A673 (cell line): ENCODE results near the gene UGP2. TPM values are rescaled to one million over a fixed set of nuclear protein-coding genes. Genes with fewer than 3 reads are reported as not detected.
"Not testable (repeated sequence)": the region's sequence is repeated elsewhere in the genome, so short reads cannot be mapped to it uniquely, and the experiment has no call there.

Experiments
- BruUV-seq: library from RNA; stranded (reverse); fragments of 400-500 nt; replicated peaks from 2 replicates; lab custom pipeline; 2021; lab: Mats Ljungman, UMichigan
- CTCF ChIA-PET: fragments of 300-600 bp; sonication (Branson Sonifier 250); formaldehyde crosslinking; loops from one replicate; lab custom pipeline; 2022; ENCODE audit warnings: antibody characterized with exemption; lab: Charles Lee
- POLR2A ChIA-PET: fragments of 300-600 bp; sonication (Branson Sonifier 250); formaldehyde crosslinking; loops from one replicate; lab custom pipeline; 2022; ENCODE audit warnings: antibody characterized with exemption; ENCODE audit not compliant: low non-redundant PET; lab: Charles Lee
- DNase-seq: peaks from one replicate; pipeline ENCODE4 v3.0.0-alpha.2; 2015; ENCODE audit warnings: low spot score
- H3K27ac ChIP-seq: fragments of 200-600 bp; sonication (generic); 2 replicates; pipeline ENCODE4 v1.5.1; 2016; ENCODE audit warnings: mixed run types, low read depth, mild to moderate bottlenecking, mixed read lengths, antibody characterized with exemption, low read length; ENCODE audit not compliant: poor library complexity, severe bottlenecking
- H3K27me3 ChIP-seq: fragments of 200-600 bp; sonication (generic); replicated peaks from 2 replicates; pipeline ENCODE4 v1.6.1; 2017; ENCODE audit warnings: mixed run types, low read depth, mild to moderate bottlenecking, mixed read lengths, antibody characterized with exemption, low read length; ENCODE audit not compliant: insufficient read depth, poor library complexity
- H3K36me3 ChIP-seq: fragments of 200-600 bp; sonication (generic); 2 replicates; pipeline ENCODE4 v1.6.1; 2016; ENCODE audit warnings: mixed run types, mild to moderate bottlenecking, mixed read lengths, antibody characterized with exemption, low read length; ENCODE audit not compliant: insufficient read depth, poor library complexity, severe bottlenecking
- H3K4me1 ChIP-seq: fragments of 200-600 bp; sonication (generic); 2 replicates; pipeline ENCODE4 v1.6.1; 2017; ENCODE audit warnings: mixed run types, mild to moderate bottlenecking, mixed read lengths, antibody characterized with exemption, low read length; ENCODE audit not compliant: insufficient read depth, poor library complexity, severe bottlenecking
- H3K4me3 ChIP-seq: fragments of 200-600 bp; sonication (generic); 2 replicates; pipeline ENCODE4 v1.5.1; 2016; ENCODE audit warnings: low read depth, mixed run types, mild to moderate bottlenecking, mixed read lengths, low read length; ENCODE audit not compliant: poor library complexity, severe bottlenecking
- H3K9me3 ChIP-seq: fragments of 200-600 bp; sonication (generic); 2 replicates; pipeline ENCODE4 v1.6.1; 2016; ENCODE audit warnings: mixed run types, low read depth, mild to moderate bottlenecking, mixed read lengths, antibody characterized with exemption, low read length; ENCODE audit not compliant: poor library complexity, severe bottlenecking
- CTCF ChIP-seq: fragments of 300-800, 200-600 bp; sonication (generic); conservative IDR thresholded peaks from 2 replicates; pipeline ENCODE4 v1.5.1; 2017; ENCODE audit warnings: low read depth, mild to moderate bottlenecking, antibody characterized with exemption, low read length, moderate library complexity, mixed read lengths
- EZH2 ChIP-seq: fragments of 200-600 bp; sonication (generic); IDR thresholded peaks from 2 replicates; pipeline ENCODE4 v1.6.1; 2017; ENCODE audit warnings: borderline replicate concordance, low read depth, mild to moderate bottlenecking, mixed read lengths, antibody characterized with exemption, low read length; ENCODE audit not compliant: poor library complexity, severe bottlenecking
- intact Hi-C: fragments of 100-400 bp; cut with micrococcal nuclease; formaldehyde crosslinking; loops from one replicate; pipeline ENCODE4 v1.10.0; 2022; ENCODE audit not compliant: unreplicated experiment
- total RNA-seq: library from RNA; stranded (reverse); gene quantifications from 2 replicates; pipeline ENCODE4 v1.2.3, GENCODE V29; 2021

Gene UGP2
- total RNA-seq, 1 experiment from 2014 or later: 60.3 TPM

- DNase-seq: no peak
- H3K27ac ChIP-seq: no peak overlapping the region
- TF ChIP-seq EZH2 (no peak), CTCF (no peak)
- no peaks in the 10 kb centered on the region for H3K9me3 ChIP-seq
- H3K27me3 ChIP-seq: no peaks in the 10 kb centered on the region
- no peak overlapping the region for H3K4me3 ChIP-seq
- intact Hi-C loops: no loop called here
- H3K36me3 ChIP-seq: no peaks in the 10 kb centered on the region
- no TSS peak for BruUV-seq
- H3K4me1 ChIP-seq: no peaks in the 10 kb centered on the region
- CTCF ChIA-PET: no interaction called here
- POLR2A ChIA-PET: no interaction called here
These were observed 44.9 kb upstream of the UGP2 start for GRCh38 chr2:63796796-63797195.

GRCh38 chr2:63801455-63801854, 40.2 kb upstream of the UGP2 start:
- ChIA-PET CTCF (no interaction called here), POLR2A (no interaction called here)
- Histone ChIP-seq H3K9me3 (no peaks in the 10 kb centered on the region), H3K4me1 (no peaks in the 10 kb centered on the region), H3K4me3 (no peak overlapping the region), H3K27me3 (no peaks in the 10 kb centered on the region), H3K36me3 (no peaks in the 10 kb centered on the region), H3K27ac (no peak overlapping the region)
- no TSS peak for BruUV-seq
- intact Hi-C loops: no loop called here
- no peak for DNase-seq
- no peak for TF ChIP-seq EZH2
- TF ChIP-seq CTCF: no peak

GRCh38 chr2:63805412-63805811, 36.3 kb upstream of the UGP2 start:
- Histone ChIP-seq H3K36me3 (no peaks in the 10 kb centered on the region), H3K27me3 (no peaks in the 10 kb centered on the region), H3K9me3 (no peaks in the 10 kb centered on the region), H3K27ac (no peak overlapping the region), H3K4me1 (no peaks in the 10 kb centered on the region), H3K4me3 (no peak overlapping the region)
- ChIA-PET CTCF (no interaction called here), POLR2A (no interaction called here)
- TF ChIP-seq EZH2 (no peak), CTCF (no peak)
- no TSS peak for BruUV-seq
- DNase-seq: no peak
- intact Hi-C loops: no loop called here

- DNase-seq, BruUV-seq, CTCF ChIA-PET, H3K27me3 ChIP-seq, H3K4me3 ChIP-seq, H3K9me3 ChIP-seq, H3K27ac ChIP-seq, intact Hi-C loops, H3K36me3 ChIP-seq, H3K4me1 ChIP-seq: not testable (repeated sequence)
- POLR2A ChIA-PET: interaction anchor here (0.7 kb wide), 1 partner anchor 127 kb away, joined by 26 read pairs; no protein-coding TSS in a partner anchor
These were observed 33.7 kb upstream of the UGP2 start for GRCh38 chr2:63808036-63808435.

GRCh38 chr2:63808911-63809310, 32.8 kb upstream of the UGP2 start:
- H3K27ac ChIP-seq, H3K27me3 ChIP-seq, BruUV-seq, intact Hi-C loops, H3K4me3 ChIP-seq, H3K9me3 ChIP-seq, H3K4me1 ChIP-seq, CTCF ChIA-PET, DNase-seq, H3K36me3 ChIP-seq, POLR2A ChIA-PET: not testable (repeated sequence)
